ENCODE data around the gene RERE.

The RERE gene

GRCh38 chr1:8529901-8530300, 287.5 kb downstream of the RERE start:
- TF ChIP-seq, protein P1, sequence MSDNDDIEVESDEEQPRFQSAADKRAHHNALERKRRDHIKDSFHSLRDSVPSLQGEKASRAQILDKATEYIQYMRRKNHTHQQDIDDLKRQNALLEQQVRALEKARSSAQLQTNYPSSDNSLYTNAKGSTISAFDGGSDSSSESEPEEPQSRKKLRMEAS (IDR thresholded peaks at IDR 0.05), result no peak
- no peak for TF ChIP-seq CREB1 (IDR thresholded peaks at IDR 0.05; ENCODE audit: low read depth)
- TF ChIP-seq ZBTB7A (IDR thresholded peaks at IDR 0.05; ENCODE audit: low read depth), result no peak
- no peak for TF ChIP-seq RAD21 (IDR thresholded peaks at IDR 0.05; ENCODE audit: low read depth)
- TF ChIP-seq, protein P2, sequence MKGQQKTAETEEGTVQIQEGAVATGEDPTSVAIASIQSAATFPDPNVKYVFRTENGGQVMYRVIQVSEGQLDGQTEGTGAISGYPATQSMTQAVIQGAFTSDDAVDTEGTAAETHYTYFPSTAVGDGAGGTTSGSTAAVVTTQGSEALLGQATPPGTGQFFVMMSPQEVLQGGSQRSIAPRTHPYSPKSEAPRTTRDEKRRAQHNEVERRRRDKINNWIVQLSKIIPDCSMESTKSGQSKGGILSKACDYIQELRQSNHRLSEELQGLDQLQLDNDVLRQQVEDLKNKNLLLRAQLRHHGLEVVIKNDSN (IDR thresholded peaks at IDR 0.05), result no peak

DNA sequence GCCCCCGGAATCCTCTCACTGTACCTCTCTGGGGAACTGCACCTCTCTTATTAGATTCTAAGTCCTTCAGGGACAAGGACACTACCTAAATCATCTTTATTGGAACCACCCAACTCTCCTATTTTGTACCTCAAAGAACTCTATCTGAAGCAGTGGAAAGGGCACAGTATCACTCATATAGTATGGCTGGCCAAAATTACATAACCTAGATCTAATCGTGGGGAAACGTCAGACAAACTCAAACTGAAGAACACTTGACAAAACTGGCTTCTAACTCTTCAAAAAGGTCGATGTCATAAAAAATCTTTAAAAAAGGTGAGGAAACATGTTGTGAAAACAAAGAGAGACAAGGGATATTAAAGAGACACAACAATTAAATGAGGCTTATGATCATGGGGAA, 289.5 kb downstream of the RERE start:
- TF ChIP-seq, protein P2 (IDR thresholded peaks at IDR 0.05), result no peak
- TF ChIP-seq ZBTB7A (IDR thresholded peaks at IDR 0.05; ENCODE audit: low read depth), result no peak
- TF ChIP-seq EGR1 (IDR thresholded peaks at IDR 0.05), result no peak
- TF ChIP-seq CREB1 (IDR thresholded peaks at IDR 0.05; ENCODE audit: low read depth), result no peak
- no peak for TF ChIP-seq FOXM1 (IDR thresholded peaks at IDR 0.05; ENCODE audit: borderline replicate concordance, low read depth)
- TF ChIP-seq TAF1 (IDR thresholded peaks at IDR 0.05; ENCODE audit: low read depth), result no peak
- no peak for TF ChIP-seq RAD21 (IDR thresholded peaks at IDR 0.05; ENCODE audit: low read depth)
- TF ChIP-seq NFIC (IDR thresholded peaks at IDR 0.05), result no peak
- no peak for TF ChIP-seq TCF12 (IDR thresholded peaks at IDR 0.05; ENCODE audit: low read depth)
- TF ChIP-seq, protein P1 (IDR thresholded peaks at IDR 0.05), result no peak
- TF ChIP-seq YY1 (IDR thresholded peaks at IDR 0.05; ENCODE audit: low read depth), result no peak
- no peak for TF ChIP-seq EP300 (IDR thresholded peaks at IDR 0.05; ENCODE audit: borderline replicate concordance)
- TF ChIP-seq CEBPB (IDR thresholded peaks at IDR 0.05), result no peak
- no peak for TF ChIP-seq TEAD4 (IDR thresholded peaks at IDR 0.05)
- TF ChIP-seq, protein P3, sequence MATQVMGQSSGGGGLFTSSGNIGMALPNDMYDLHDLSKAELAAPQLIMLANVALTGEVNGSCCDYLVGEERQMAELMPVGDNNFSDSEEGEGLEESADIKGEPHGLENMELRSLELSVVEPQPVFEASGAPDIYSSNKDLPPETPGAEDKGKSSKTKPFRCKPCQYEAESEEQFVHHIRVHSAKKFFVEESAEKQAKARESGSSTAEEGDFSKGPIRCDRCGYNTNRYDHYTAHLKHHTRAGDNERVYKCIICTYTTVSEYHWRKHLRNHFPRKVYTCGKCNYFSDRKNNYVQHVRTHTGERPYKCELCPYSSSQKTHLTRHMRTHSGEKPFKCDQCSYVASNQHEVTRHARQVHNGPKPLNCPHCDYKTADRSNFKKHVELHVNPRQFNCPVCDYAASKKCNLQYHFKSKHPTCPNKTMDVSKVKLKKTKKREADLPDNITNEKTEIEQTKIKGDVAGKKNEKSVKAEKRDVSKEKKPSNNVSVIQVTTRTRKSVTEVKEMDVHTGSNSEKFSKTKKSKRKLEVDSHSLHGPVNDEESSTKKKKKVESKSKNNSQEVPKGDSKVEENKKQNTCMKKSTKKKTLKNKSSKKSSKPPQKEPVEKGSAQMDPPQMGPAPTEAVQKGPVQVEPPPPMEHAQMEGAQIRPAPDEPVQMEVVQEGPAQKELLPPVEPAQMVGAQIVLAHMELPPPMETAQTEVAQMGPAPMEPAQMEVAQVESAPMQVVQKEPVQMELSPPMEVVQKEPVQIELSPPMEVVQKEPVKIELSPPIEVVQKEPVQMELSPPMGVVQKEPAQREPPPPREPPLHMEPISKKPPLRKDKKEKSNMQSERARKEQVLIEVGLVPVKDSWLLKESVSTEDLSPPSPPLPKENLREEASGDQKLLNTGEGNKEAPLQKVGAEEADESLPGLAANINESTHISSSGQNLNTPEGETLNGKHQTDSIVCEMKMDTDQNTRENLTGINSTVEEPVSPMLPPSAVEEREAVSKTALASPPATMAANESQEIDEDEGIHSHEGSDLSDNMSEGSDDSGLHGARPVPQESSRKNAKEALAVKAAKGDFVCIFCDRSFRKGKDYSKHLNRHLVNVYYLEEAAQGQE (IDR thresholded peaks at IDR 0.05; ENCODE audit: low read depth), result no peak

DNA sequence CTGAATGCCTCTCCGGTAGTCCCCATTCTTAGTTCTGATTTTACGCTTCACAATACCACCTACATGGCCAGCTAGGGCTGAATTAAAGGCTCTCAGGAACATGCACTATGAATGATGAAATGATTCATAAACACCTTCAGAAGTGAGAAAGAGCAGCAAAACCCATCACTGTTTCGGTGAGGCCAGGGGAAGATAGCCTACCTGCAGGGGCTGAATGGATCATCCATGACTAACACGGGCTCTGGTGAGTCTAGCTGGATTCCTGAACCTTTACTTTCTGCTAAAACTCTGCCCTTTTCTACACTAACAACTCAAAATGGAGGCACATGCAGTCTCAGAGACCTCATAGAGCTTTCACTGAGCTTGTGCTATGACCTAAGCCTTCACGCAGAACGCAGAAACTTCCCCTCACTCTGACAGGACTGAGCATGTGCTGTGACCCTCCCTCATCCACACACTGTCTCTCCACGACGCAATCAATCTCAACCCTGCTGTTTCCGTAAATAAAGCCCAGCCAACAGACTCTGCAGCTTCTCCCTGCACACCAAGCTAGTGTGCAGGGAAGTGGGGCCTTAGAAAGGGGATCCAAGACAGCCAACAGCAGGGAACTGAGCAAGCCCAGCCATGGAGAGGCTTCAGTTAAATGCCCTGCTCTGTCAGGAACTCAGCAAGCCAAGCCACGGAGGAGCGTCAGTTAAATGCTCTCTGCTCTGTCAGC, 291.7 kb downstream of the RERE start:
- TF ChIP-seq CEBPB (IDR thresholded peaks at IDR 0.05) (peak; percentile 32; the same call in 1 of the 2 replicates), NFIC (IDR thresholded peaks at IDR 0.05) (peak; percentile 45; the same call in 1 of the 2 replicates), EP300 (IDR thresholded peaks at IDR 0.05; ENCODE audit: borderline replicate concordance) (peak; percentile 31; the same call in 1 of the 2 replicates), RAD21 (IDR thresholded peaks at IDR 0.05; ENCODE audit: low read depth) (peak; percentile 20; the same call in 1 of the 2 replicates), YY1 (IDR thresholded peaks at IDR 0.05; ENCODE audit: low read depth) (0 out of 2 replicates have a peak, but pooled peaks have one; percentile 63), ZBTB7A (IDR thresholded peaks at IDR 0.05; ENCODE audit: low read depth) (no peak), TCF12 (IDR thresholded peaks at IDR 0.05; ENCODE audit: low read depth) (peak; percentile 71), CREB1 (IDR thresholded peaks at IDR 0.05; ENCODE audit: low read depth) (peak; percentile 58; the same call in 1 of the 2 replicates), TEAD4 (IDR thresholded peaks at IDR 0.05) (no peak)
- TF ChIP-seq, protein P1 (IDR thresholded peaks at IDR 0.05), result peak; percentile 92

GRCh38 chr1:8525216-8525557, 292.3 kb downstream of the RERE start:
- TF ChIP-seq EGR1 (IDR thresholded peaks at IDR 0.05), result no peak
- TF ChIP-seq YY1 (IDR thresholded peaks at IDR 0.05; ENCODE audit: low read depth), result no peak
- TF ChIP-seq NFIC (IDR thresholded peaks at IDR 0.05), result no peak
- TF ChIP-seq, protein P3 (IDR thresholded peaks at IDR 0.05; ENCODE audit: low read depth), result no peak
- no peak for TF ChIP-seq ZBTB7A (IDR thresholded peaks at IDR 0.05; ENCODE audit: low read depth)
- TF ChIP-seq, protein P2 (IDR thresholded peaks at IDR 0.05), result no peak
- TF ChIP-seq RAD21 (IDR thresholded peaks at IDR 0.05; ENCODE audit: low read depth), result no peak
- TF ChIP-seq, protein P1 (IDR thresholded peaks at IDR 0.05), result no peak
- TF ChIP-seq FOXM1 (IDR thresholded peaks at IDR 0.05; ENCODE audit: borderline replicate concordance, low read depth), result no peak
- TF ChIP-seq TCF12 (IDR thresholded peaks at IDR 0.05; ENCODE audit: low read depth), result no peak
- no peak for TF ChIP-seq TEAD4 (IDR thresholded peaks at IDR 0.05)
- TF ChIP-seq CEBPB (IDR thresholded peaks at IDR 0.05), result no peak
- TF ChIP-seq TAF1 (IDR thresholded peaks at IDR 0.05; ENCODE audit: low read depth), result no peak
- no peak for TF ChIP-seq CREB1 (IDR thresholded peaks at IDR 0.05; ENCODE audit: low read depth)
- TF ChIP-seq EP300 (IDR thresholded peaks at IDR 0.05; ENCODE audit: borderline replicate concordance), result no peak

Measured in Ishikawa (cell line).